Ishikawa (cell line): Measurements from ENCODE around the gene REPS1.

Experiments
- CEBPB ChIP-seq: IDR thresholded peaks from 2 replicates; pipeline ENCODE4 v1.6.1; 2012
- EGR1 ChIP-seq: IDR thresholded peaks from 2 replicates; pipeline ENCODE4 v1.6.1; 2012
- EP300 ChIP-seq: IDR thresholded peaks from 2 replicates; pipeline ENCODE4 v1.6.1; 2012; ENCODE audit warnings: borderline replicate concordance
- FOXM1 ChIP-seq: IDR thresholded peaks from 2 replicates; pipeline ENCODE4 v1.6.1; 2012; ENCODE audit warnings: low read depth, borderline replicate concordance
- MAX ChIP-seq: IDR thresholded peaks from 2 replicates; pipeline ENCODE4 v1.6.1; 2012
- NFIC ChIP-seq: IDR thresholded peaks from 2 replicates; pipeline ENCODE4 v1.6.1; 2012
- RAD21 ChIP-seq: IDR thresholded peaks from 2 replicates; pipeline ENCODE4 v1.6.1; 2012; ENCODE audit warnings: low read depth
- REST ChIP-seq: IDR thresholded peaks from 2 replicates; pipeline ENCODE4 v1.6.1; 2012; ENCODE audit warnings: low read depth, mild to moderate bottlenecking
- TCF12 ChIP-seq: IDR thresholded peaks from 2 replicates; pipeline ENCODE4 v1.6.1; 2012; ENCODE audit warnings: low read depth
- USF1 ChIP-seq: IDR thresholded peaks from 2 replicates; pipeline ENCODE4 v1.6.1; 2012
- YY1 ChIP-seq: IDR thresholded peaks from 2 replicates; pipeline ENCODE4 v1.6.1; 2012; ENCODE audit warnings: low read depth

GRCh38 chr6:138909511-138909910 lies 78.5 kb downstream of the REPS1 start:
- no peak for TF ChIP-seq USF1
- TF ChIP-seq RAD21: no peak
- no peak for TF ChIP-seq YY1
- TF ChIP-seq FOXM1: no peak
- no peak for TF ChIP-seq REST
- no peak for TF ChIP-seq NFIC
- no peak for TF ChIP-seq EP300
- no peak for TF ChIP-seq TCF12
- TF ChIP-seq MAX: no peak
- TF ChIP-seq CEBPB: no peak
- no peak for TF ChIP-seq EGR1
